Coronary artery (tissue), 2 donors: ENCODE measurements around the gene B3GNT2.

ENCODE experiments used
- DNase-seq: peaks from one replicate; pipeline ENCODE4 v3.0.0-alpha.2; 2017; ENCODE audit warnings: low spot score
- H3K27ac ChIP-seq, 2 donors: fragments of 200-600 bp; sonication (generic); one replicate each; pipeline ENCODE4 v1.5.1; 2016 to 2019
- H3K4me3 ChIP-seq: fragments of 200-600 bp; sonication (generic); 2 replicates; pipeline ENCODE4 v1.5.1; 2016; ENCODE audit warnings: mild to moderate bottlenecking, moderate library complexity
- CTCF ChIP-seq: fragments of 200-600 bp; sonication (generic); IDR thresholded peaks from one replicate; pipeline ENCODE4 v1.5.1; 2019; ENCODE audit warnings: antibody characterized with exemption

The B3GNT2 gene

GRCh38 chr2:62206024-62206423 lies 10.1 kb downstream of the B3GNT2 start:
- Histone ChIP-seq H3K4me3 (peak overlapping the region; percentile 46), H3K27ac (peak overlapping the region; percentile 79 to 87)
- DNase-seq, result no peak
- no peak for TF ChIP-seq CTCF

DNA sequence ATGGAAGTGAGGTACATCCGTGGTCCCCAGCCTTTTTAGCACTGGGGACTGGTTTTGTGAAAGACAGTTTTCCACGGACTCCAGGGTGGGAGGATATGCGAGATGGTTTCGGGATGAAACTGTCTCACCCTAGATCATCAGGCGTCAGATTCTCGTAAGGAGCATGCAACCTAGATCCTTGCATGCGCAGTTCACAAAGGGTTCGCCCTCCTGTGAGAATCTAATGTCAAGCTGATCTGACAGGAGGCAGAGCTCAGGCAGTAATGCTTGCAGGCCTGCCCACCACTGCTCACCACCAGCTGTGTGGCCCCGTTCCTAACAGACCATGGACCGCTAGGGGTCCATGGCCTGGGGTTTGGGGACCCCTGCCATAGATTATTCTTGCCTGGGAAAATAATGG lies 11.6 kb downstream of the B3GNT2 start:
- DNase-seq, result no peak
- no peak overlapping the region for H3K27ac ChIP-seq
- no peak for TF ChIP-seq CTCF

GRCh38 chr2:62208074-62208757 lies 12.3 kb downstream of the B3GNT2 start:
- Histone ChIP-seq H3K4me3 (peak overlapping the region; percentile 32), H3K27ac (peak overlapping the region; percentile 38 to 57)
- no peak for DNase-seq
- TF ChIP-seq CTCF, result no peak

More for the DNA sequence above, 11.6 kb downstream of the B3GNT2 start:
- no peak overlapping the region for H3K4me3 ChIP-seq

GRCh38 chr2:62208758-62209114 lies 12.8 kb downstream of the B3GNT2 start:
- no peak for DNase-seq
- peak overlapping the region; percentile 32 for H3K4me3 ChIP-seq
- peak overlapping the region; percentile 38 to 57 for H3K27ac ChIP-seq
- no peak for TF ChIP-seq CTCF

GRCh38 chr2:62209427-62209991 lies 13.6 kb downstream of the B3GNT2 start:
- Histone ChIP-seq H3K4me3 (no peak overlapping the region), H3K27ac (peak overlapping the region in 1 of 2 donors; percentile 57)
- no peak for DNase-seq
- no peak for TF ChIP-seq CTCF

DNA sequence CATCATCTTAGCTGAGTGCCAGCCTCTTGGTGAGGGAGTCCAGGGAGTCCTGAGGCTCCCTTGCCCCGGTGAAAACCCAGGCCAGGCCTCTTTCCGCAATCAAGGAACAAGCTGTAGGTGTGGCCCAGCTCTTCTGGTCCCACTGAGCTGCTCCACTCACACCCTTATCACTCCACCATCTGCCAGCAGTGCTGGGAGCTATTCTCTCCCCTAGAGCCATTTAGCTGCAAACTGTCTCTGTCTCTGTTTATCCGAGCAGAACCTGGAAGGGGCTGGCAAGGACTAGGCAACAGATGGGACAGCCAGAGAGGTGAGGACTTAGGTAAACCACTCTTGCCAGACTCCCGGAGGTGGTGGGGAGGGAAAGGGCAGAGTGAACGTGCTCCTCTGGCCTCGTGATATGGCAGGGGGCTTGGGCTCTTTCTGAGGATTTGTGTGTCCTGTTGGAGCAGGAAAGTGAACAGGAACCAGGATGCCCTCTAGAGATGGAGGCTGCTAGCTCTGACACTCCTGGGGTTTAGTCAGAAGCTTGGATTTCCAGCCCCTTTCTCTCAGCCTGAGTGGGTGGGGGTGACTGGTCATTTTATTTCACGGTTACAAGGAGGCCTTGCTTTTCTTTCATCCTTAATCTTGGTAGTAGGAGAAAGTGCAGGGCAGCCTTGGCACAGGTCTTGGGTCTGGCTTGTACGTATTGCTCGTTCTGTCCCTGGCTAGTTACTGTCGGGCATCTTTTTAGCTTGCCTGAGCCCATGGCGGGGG lies 19.6 kb downstream of the B3GNT2 start:
- no peak for TF ChIP-seq CTCF
- DNase-seq, result peak; percentile 68
- peak overlapping the region; percentile 41 for H3K4me3 ChIP-seq
- peak overlapping the region; percentile 69 to 70 for H3K27ac ChIP-seq
